ENCODE measurements around the gene PGLYRP3. TPM values are rescaled to one million over a fixed set of nuclear protein-coding genes. Genes with fewer than 3 reads are reported as not detected.

The PGLYRP3 gene
- total RNA-seq, 1 donor from 2014 or later, result not detected

DNA sequence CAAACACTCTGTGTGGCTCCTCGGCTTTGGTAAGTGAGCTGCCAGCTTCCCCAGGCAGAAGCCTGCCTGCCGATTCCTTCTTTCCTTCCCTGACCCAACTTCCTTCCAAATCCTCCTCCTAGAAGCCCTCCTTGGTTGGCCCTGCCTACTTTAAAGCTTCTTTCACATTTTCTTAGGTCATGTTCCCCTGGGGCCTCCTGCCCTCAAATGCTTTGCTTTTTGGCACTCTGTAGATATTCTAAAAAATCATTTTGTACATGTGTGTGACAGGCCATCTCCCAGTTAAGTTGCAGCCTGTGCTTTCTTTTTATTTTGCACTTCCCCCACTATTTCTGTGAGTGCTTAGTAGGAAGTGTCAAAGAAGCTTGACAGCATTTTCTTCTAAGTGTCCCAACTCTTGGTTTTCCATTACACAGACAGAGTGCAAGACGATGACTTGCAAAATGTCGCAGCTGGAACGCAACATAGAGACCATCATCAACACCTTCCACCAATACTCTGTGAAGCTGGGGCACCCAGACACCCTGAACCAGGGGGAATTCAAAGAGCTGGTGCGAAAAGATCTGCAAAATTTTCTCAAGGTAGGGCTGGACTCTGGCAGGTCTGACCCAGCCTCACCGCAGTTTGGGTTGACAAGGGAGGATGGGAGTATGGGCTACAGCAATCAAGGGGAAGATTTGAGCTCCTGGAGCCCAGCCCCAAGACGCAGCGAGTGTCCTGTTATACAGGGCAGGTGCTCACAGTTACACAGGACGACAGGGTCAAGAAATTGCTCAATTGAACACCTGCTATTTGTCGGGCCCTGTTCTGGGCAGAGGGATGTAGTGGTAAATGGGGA is 45.3 kb upstream of the PGLYRP3 start, which contains the start of gene S100A9:
S100A9 (plus strand) TSS at position 2 of the 838 bp plus-strand sequence; CDS start at position 432, 430 bp downstream.
- Histone ChIP-seq H2AFZ (ENCODE audit: low read depth, low read length) (no peak within 1 kb of the TSS), H3K27ac (ENCODE audit: low read depth, low read length) (no peak within 1 kb of the TSS), H3K4me3 (ENCODE audit: insufficient read depth, low read depth, low read length) (no peak within 1 kb of the TSS), H3K79me2 (ENCODE audit: insufficient read depth, low read length) (no peaks in the 10 kb centered on the region), H3K4me1 (ENCODE audit: insufficient read depth, low read length) (no peaks in the 10 kb centered on the region), H3K4me2 (ENCODE audit: low read length) (no peak within 1 kb of the TSS), H3K36me3 (ENCODE audit: insufficient read depth, low read length) (no peaks in the 10 kb centered on the region), H3K27me3 (ENCODE audit: insufficient read depth, low read length) (no peaks in the 10 kb centered on the region), H3K9ac (ENCODE audit: low read length) (no peak within 1 kb of the TSS), H4K20me1 (ENCODE audit: insufficient read depth, low read length) (no peaks in the 10 kb centered on the region), H3K9me3 (ENCODE audit: insufficient read depth, low read depth, low read length) (no peaks in the 10 kb centered on the region)
- no peak for FAIRE-seq
- peaks cover 49% of the 10 kb centered on the region for H3K27me3 Mint-ChIP-seq (ENCODE audit: low read depth, unreplicated experiment)
- peaks cover 1% of the 10 kb centered on the region for H3K36me3 Mint-ChIP-seq (ENCODE audit: low read depth, unreplicated experiment)
- H3K4me3 Mint-ChIP-seq (ENCODE audit: unreplicated experiment), result no peak within 1 kb of the TSS
- H3K9me3 Mint-ChIP-seq (ENCODE audit: unreplicated experiment), result no peaks in the 10 kb centered on the region
- H3K4me1 Mint-ChIP-seq (ENCODE audit: low read depth, unreplicated experiment), result no peaks in the 10 kb centered on the region
- no peak for DNase-seq (ENCODE audit: low read depth)
- TF ChIP-seq, protein P1, sequence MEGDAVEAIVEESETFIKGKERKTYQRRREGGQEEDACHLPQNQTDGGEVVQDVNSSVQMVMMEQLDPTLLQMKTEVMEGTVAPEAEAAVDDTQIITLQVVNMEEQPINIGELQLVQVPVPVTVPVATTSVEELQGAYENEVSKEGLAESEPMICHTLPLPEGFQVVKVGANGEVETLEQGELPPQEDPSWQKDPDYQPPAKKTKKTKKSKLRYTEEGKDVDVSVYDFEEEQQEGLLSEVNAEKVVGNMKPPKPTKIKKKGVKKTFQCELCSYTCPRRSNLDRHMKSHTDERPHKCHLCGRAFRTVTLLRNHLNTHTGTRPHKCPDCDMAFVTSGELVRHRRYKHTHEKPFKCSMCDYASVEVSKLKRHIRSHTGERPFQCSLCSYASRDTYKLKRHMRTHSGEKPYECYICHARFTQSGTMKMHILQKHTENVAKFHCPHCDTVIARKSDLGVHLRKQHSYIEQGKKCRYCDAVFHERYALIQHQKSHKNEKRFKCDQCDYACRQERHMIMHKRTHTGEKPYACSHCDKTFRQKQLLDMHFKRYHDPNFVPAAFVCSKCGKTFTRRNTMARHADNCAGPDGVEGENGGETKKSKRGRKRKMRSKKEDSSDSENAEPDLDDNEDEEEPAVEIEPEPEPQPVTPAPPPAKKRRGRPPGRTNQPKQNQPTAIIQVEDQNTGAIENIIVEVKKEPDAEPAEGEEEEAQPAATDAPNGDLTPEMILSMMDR (IDR thresholded peaks at IDR 0.05; ENCODE audit: insufficient read depth, low read depth, low read length), result no peak
- TF ChIP-seq EZH2 (IDR thresholded peaks at IDR 0.05; ENCODE audit: insufficient read depth, low read length), result no peak
- H3K27ac Mint-ChIP-seq (ENCODE audit: unreplicated experiment), result no peak within 1 kb of the TSS

DNA sequence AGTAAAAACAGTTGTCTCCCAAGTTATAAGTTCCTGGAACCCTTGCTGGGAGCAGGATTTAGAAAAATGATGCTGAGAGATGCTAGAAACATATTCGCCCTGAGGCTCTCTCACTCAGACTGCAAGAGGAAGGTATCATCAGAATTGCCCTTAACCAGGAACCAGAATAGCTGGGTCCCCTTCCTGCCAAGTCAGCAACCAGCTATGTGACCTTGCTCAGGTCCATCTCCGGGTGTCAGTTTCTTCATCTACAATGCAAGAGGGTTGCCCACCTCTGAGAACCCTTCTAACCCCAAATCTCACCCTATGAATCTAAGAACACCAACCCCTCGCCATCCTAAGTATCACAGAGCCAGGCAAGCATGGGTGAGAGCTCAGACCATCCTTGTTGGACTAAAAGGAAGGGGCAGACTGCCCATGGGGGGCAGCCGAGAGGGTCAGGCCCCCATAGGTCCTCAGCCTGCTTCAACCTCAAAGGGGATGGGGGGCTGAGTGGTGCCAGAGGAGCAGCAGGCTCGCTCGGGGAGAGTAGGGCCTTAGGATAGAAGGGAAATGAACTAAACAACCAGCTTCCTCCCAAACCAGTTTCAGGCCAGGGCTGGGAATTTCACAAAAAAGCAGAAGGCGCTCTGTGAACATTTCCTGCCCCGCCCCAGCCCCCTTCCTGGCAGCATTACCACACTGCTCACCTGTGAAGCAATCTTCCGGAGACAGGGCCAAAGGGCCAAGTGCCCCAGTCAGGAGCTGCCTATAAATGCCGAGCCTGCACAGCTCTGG is 44.5 kb upstream of the PGLYRP3 start:
- Mint-ChIP-seq H3K9me3 (ENCODE audit: unreplicated experiment) (no peaks in the 10 kb centered on the region), H3K27ac (ENCODE audit: unreplicated experiment) (no peak overlapping the region), H3K36me3 (ENCODE audit: low read depth, unreplicated experiment) (peaks cover 1% of the 10 kb centered on the region), H3K4me3 (ENCODE audit: unreplicated experiment) (no peak overlapping the region), H3K27me3 (ENCODE audit: low read depth, unreplicated experiment) (peaks cover 43% of the 10 kb centered on the region), H3K4me1 (ENCODE audit: low read depth, unreplicated experiment) (no peaks in the 10 kb centered on the region)
- no peak for TF ChIP-seq EZH2 (IDR thresholded peaks at IDR 0.05; ENCODE audit: insufficient read depth, low read length)
- TF ChIP-seq, protein P1 (IDR thresholded peaks at IDR 0.05; ENCODE audit: insufficient read depth, low read depth, low read length), result no peak
- Histone ChIP-seq H2AFZ (ENCODE audit: low read depth, low read length) (no peak overlapping the region), H3K4me2 (ENCODE audit: low read length) (no peak overlapping the region), H3K79me2 (ENCODE audit: insufficient read depth, low read length) (no peaks in the 10 kb centered on the region), H3K27ac (ENCODE audit: low read depth, low read length) (no peak overlapping the region), H3K9ac (ENCODE audit: low read length) (no peak overlapping the region), H3K9me3 (ENCODE audit: insufficient read depth, low read depth, low read length) (no peaks in the 10 kb centered on the region), H3K4me1 (ENCODE audit: insufficient read depth, low read length) (no peaks in the 10 kb centered on the region), H3K4me3 (ENCODE audit: insufficient read depth, low read depth, low read length) (no peak overlapping the region), H3K27me3 (ENCODE audit: insufficient read depth, low read length) (no peaks in the 10 kb centered on the region), H4K20me1 (ENCODE audit: insufficient read depth, low read length) (no peaks in the 10 kb centered on the region), H3K36me3 (ENCODE audit: insufficient read depth, low read length) (no peaks in the 10 kb centered on the region)
- FAIRE-seq (no peak), DNase-seq (ENCODE audit: low read depth) (no peak)
